GM12874 (cell line): ENCODE results near the gene GFER.
A peak's percentile ranks its signal among the peaks of the same experiment; 100 is the strongest.

Experiments
- CTCF ChIP-seq: IDR thresholded peaks from 2 replicates; pipeline ENCODE4 v1.5.1; 2011; ENCODE audit warnings: low read depth, mild to moderate bottlenecking, control low read depth, low read length, moderate library complexity; ENCODE audit not compliant: insufficient read depth

The GFER gene

DNA sequence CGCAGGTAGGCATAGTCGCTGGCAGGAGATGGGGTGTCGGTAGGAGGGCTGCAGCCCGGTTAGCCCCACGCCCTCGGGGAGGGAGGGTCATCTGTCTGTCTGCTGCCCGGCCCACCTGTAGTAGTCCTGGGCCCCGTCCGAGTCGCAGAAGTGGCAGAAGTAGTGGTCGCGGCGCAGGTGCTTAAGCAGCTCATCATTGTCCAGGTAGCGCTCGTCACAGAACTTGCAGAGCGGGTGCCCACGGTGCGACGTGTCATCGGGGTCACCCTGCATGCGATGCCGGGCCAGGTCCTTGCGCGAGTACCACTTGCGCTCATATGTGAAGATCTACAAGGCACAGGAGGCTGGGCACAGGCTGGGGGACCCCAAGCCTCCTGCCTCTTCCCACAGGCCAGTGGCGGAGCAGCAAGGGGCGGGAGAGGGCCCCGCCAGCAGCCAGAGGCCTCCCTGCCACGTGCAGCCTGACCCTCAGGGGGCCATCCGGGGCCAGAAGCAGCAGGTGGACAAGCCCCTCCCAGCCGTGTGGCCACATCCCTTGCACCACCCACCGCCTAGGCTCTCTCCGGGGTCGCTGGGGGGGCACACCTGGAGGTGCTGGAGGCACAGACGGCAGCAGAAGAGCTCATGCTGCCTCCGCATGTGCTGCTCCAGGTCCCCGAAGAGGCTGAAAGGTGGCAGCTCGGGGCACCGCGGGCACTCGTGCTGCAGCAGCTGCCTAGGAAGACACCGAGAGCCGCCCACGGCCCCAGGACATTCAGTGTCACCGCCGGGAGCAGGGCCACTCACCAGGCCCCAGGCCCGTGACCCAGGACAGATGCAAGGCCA lies 18.6 kb downstream of the GFER start:
- TF ChIP-seq CTCF = no peak

DNA sequence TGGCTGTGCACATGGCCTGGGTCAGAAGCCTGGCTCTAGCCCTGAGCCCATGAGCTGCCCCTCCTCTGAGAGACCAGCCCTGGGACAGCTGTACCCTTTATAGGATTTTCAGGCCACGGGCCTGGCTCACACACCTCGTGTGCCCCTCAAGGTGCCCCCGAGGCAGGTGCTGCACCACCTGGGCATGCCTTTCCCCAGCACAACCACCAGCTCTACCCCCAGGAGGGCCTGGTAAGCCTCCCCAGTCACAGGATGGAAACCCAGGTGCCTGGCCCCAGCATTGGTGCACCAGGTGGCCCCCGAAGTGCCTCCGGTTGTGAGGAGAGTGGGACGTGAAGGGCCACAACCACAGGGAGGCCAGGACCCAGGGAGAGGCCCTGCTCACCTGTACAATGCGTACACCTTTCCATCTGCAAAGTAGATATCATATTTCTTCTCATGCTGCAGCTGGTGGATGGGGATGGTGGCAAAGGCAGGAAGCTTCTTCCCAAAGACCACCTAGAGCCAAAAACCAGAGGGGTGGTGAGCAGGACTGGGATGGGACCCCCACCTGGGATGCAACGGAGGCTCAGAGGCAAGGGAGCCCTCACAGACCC lies 19.3 kb downstream of the GFER start:
- no peak for TF ChIP-seq CTCF

GRCh38 chr16:2003827-2004641 lies 20.0 kb downstream of the GFER start:
- TF ChIP-seq CTCF = peak; percentile 98

DNA sequence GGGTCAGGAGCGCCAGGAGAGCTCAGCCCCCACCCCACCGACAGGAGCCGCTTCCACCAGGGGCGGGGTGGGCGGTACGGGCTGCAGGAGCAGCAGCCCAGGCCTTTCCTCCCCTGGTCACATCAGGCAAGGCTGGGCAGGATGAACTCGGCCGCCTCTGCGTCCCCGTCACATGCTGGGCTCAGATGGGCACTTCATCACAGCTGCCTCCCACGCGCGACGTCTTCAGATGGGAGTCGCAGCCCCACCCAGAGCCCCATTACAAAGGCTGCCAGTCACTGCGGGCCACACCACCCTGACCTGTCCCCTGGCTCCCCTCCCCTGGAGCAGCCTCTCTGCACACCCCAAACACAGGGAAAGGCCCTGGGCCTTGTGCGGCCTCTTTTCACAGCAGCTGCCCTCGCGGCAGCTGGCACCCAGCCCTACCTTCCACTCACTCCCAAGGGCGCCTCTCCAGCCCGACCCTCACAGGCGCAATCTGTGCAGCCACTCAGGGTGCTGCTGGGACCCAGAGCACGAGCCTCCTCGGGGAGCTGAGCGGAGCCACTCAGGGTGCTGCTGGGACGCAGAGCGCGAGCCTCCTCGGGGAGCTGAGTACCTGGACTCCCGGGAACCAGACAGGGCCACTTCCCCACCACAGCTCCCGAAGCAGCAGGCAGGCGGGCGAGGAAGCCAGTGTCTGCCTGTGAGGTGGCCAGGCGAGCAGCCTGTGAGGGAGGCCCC lies 21.0 kb downstream of the GFER start:
- no peak for TF ChIP-seq CTCF

DNA sequence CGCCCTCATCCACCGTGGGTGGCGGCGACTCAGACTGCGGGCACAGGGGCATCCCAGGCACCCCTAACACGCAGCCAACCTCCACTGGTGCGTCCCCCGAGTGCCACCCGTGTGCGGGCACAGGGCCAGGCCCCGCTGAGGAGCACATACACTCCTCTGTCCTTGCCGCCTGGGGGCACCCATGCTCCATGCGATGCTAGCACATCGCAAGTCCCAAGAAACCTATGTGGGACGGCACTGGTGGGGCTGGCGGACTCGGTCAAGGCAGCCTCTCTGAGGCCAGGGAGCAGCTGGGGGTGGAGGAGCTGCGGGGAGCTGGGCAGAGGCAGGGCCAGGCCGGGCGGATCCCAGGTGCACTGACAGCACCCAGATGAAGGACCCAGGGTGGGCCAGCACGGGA lies 21.7 kb downstream of the GFER start:
- TF ChIP-seq CTCF = peak; percentile 16; the same call in 1 of the 2 replicates

GRCh38 chr16:2006317-2006716 lies 22.3 kb downstream of the GFER start:
- TF ChIP-seq CTCF = no peak
